ENCODE results near the gene CSF2. TPM values are rescaled to one million over a fixed set of nuclear protein-coding genes. Genes with fewer than 3 reads are reported as not detected.

The CSF2 gene
- total RNA-seq, 1 experiment from 2014 or later: not detected

DNA sequence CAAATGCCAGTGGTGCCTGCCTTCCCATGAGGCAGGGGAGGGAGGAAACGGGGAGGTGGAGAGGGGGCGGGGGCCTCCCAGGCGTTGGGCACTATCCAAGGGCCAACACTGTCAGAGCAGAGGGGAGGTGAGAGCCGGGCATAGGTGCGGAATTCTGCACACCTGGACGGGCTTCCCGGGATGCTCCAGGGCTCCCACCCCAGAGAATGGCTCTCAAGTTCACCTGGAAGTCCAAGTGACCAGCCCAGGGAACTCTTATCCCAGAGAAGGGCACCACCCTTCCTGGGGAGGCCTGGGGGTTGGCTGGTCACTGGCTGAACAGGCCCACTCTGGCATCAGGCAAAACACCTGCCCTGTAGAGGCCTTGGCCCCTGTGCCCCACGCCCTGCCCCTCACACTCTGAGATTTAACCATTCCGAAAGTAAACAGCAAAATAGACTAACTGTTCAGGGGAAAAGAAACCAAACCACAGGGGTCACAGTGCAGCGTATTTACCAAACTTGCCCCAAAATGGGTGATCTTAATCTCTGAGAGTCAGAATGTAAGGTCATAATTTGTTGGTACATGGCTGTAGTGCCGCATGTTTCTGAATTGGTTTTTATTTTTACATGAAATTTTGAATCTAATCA, 2.7 kb downstream of the CSF2 start:
- intact Hi-C loops (cut with micrococcal nuclease; ENCODE audit: unreplicated experiment): no loop called here
- POLR2A ChIA-PET: no interaction called here
- in situ Hi-C loops (cut with HindIII; ENCODE audit: low pct_unique_long_range_greater_than_20kb, low sequenced_read_pairs): no loop called here

DNA sequence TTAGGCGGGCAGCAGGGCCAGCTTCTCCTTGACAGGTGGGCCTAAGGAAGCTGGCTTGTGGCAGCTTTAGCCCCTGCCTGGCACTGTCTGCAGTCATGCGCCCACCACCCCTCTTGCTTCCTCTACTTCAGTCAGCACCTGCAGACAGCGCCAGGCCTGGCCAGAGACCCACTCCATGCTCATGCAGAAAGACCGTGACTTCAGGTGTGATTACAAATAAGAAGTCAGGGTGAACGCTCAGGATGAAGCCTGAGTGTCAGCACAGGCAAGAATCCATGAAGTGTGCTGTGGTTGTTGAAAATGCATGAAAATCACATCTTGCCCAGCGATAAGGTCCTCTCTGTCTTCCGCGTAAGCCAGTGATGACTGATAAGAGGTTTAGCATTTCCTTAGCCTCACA, 3.4 kb downstream of the CSF2 start:
- Histone ChIP-seq H3K27me3 (ENCODE audit: control insufficient read depth, insufficient read depth, low read length) (no peaks in the 10 kb centered on the region), H3K4me3 (ENCODE audit: low read depth in 2 of 2, low read length in 2 of 2) (no peak overlapping the region), H3K36me3 (ENCODE audit: control insufficient read depth, insufficient read depth, low read length) (no peaks in the 10 kb centered on the region), H3K27ac (ENCODE audit: low read length) (no peak overlapping the region), H3K9me3 (ENCODE audit: control insufficient read depth, insufficient read depth, low read depth, low read length) (no peaks in the 10 kb centered on the region), H3K4me1 (ENCODE audit: control insufficient read depth, insufficient read depth, low read length) (peaks cover 3% of the 10 kb centered on the region; the same call in 1 of the 2 replicates)
- DNase-seq (ENCODE audit: low read depth, low spot score) (no peak), ATAC-seq (no peak)
- TF ChIP-seq POLR2AphosphoS5 (IDR thresholded peaks at IDR 0.05; ENCODE audit: low read depth, low read length): no peak
- TF ChIP-seq, protein P1, sequence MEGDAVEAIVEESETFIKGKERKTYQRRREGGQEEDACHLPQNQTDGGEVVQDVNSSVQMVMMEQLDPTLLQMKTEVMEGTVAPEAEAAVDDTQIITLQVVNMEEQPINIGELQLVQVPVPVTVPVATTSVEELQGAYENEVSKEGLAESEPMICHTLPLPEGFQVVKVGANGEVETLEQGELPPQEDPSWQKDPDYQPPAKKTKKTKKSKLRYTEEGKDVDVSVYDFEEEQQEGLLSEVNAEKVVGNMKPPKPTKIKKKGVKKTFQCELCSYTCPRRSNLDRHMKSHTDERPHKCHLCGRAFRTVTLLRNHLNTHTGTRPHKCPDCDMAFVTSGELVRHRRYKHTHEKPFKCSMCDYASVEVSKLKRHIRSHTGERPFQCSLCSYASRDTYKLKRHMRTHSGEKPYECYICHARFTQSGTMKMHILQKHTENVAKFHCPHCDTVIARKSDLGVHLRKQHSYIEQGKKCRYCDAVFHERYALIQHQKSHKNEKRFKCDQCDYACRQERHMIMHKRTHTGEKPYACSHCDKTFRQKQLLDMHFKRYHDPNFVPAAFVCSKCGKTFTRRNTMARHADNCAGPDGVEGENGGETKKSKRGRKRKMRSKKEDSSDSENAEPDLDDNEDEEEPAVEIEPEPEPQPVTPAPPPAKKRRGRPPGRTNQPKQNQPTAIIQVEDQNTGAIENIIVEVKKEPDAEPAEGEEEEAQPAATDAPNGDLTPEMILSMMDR (IDR thresholded peaks at IDR 0.05): no peak
- TF ChIP-seq, protein P2, sequence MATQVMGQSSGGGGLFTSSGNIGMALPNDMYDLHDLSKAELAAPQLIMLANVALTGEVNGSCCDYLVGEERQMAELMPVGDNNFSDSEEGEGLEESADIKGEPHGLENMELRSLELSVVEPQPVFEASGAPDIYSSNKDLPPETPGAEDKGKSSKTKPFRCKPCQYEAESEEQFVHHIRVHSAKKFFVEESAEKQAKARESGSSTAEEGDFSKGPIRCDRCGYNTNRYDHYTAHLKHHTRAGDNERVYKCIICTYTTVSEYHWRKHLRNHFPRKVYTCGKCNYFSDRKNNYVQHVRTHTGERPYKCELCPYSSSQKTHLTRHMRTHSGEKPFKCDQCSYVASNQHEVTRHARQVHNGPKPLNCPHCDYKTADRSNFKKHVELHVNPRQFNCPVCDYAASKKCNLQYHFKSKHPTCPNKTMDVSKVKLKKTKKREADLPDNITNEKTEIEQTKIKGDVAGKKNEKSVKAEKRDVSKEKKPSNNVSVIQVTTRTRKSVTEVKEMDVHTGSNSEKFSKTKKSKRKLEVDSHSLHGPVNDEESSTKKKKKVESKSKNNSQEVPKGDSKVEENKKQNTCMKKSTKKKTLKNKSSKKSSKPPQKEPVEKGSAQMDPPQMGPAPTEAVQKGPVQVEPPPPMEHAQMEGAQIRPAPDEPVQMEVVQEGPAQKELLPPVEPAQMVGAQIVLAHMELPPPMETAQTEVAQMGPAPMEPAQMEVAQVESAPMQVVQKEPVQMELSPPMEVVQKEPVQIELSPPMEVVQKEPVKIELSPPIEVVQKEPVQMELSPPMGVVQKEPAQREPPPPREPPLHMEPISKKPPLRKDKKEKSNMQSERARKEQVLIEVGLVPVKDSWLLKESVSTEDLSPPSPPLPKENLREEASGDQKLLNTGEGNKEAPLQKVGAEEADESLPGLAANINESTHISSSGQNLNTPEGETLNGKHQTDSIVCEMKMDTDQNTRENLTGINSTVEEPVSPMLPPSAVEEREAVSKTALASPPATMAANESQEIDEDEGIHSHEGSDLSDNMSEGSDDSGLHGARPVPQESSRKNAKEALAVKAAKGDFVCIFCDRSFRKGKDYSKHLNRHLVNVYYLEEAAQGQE (IDR thresholded peaks at IDR 0.05; ENCODE audit: insufficient read depth in 1 of 2, low read depth in 2 of 2, low read length in 1 of 2): no peak
- no peak for TF ChIP-seq TCF7L2 (IDR thresholded peaks at IDR 0.05; ENCODE audit: low read depth, low read length)
- no peak for TF ChIP-seq SIN3A (IDR thresholded peaks at IDR 0.05; ENCODE audit: borderline replicate concordance, insufficient read depth, low read depth, low read length)
- in situ Hi-C loops (cut with HindIII; ENCODE audit: low pct_unique_long_range_greater_than_20kb, low sequenced_read_pairs): no loop called here
- ChIA-PET POLR2A (no interaction called here), CTCF (no interaction called here)
- BruUV-seq (replicated peaks): no TSS peak
- intact Hi-C loops (cut with micrococcal nuclease; ENCODE audit: unreplicated experiment): no loop called here

More for the DNA sequence above, 2.7 kb downstream of the CSF2 start:
- Histone ChIP-seq H3K27me3 (ENCODE audit: control insufficient read depth, insufficient read depth, low read length) (no peaks in the 10 kb centered on the region), H3K4me3 (ENCODE audit: low read depth in 2 of 2, low read length in 2 of 2) (no peak overlapping the region), H3K27ac (ENCODE audit: low read length) (no peak overlapping the region), H3K9me3 (ENCODE audit: control insufficient read depth, insufficient read depth, low read depth, low read length) (no peaks in the 10 kb centered on the region), H3K36me3 (ENCODE audit: control insufficient read depth, insufficient read depth, low read length) (no peaks in the 10 kb centered on the region), H3K4me1 (ENCODE audit: control insufficient read depth, insufficient read depth, low read length) (peaks cover 3% of the 10 kb centered on the region; the same call in 1 of the 2 replicates)
- TF ChIP-seq, protein P2 (IDR thresholded peaks at IDR 0.05; ENCODE audit: insufficient read depth in 1 of 2, low read depth in 2 of 2, low read length in 1 of 2): no peak
- TF ChIP-seq POLR2AphosphoS5 (IDR thresholded peaks at IDR 0.05; ENCODE audit: low read depth, low read length) (no peak), SIN3A (IDR thresholded peaks at IDR 0.05; ENCODE audit: borderline replicate concordance, insufficient read depth, low read depth, low read length) (no peak), TCF7L2 (IDR thresholded peaks at IDR 0.05; ENCODE audit: low read depth, low read length) (no peak)
- TF ChIP-seq, protein P1 (IDR thresholded peaks at IDR 0.05): no peak
- CTCF ChIA-PET: no interaction called here
- ATAC-seq (no peak), DNase-seq (ENCODE audit: low read depth, low spot score) (no peak)
- BruUV-seq (replicated peaks): no TSS peak

Measured in Panc1 (cell line).